Cerebellar nuclear complex (tissue), 1 donor: Measurements from ENCODE around the gene PIAS2.
"Not testable (repeated sequence)": the region's sequence is repeated elsewhere in the genome, so short reads cannot be mapped to it uniquely, and the experiment has no call there.

Source experiments
- DNase-seq, 2 experiments: peaks; one replicate each; lab custom pipeline; 2025; lab: John Stamatoyannopoulos, UW

Gene PIAS2

GRCh38 chr18:46832422-46832821 is 84.9 kb downstream of the PIAS2 start:
- not testable (repeated sequence) for DNase-seq

GRCh38 chr18:46831434-46831833 is 85.9 kb downstream of the PIAS2 start:
- DNase-seq: no peak

GRCh38 chr18:46830633-46831032 is 86.7 kb downstream of the PIAS2 start:
- DNase-seq: no peak

- DNase-seq: no peak
Measured at GRCh38 chr18:46829947-46830346, 87.4 kb downstream of the PIAS2 start.

GRCh38 chr18:46829531-46829930 is 87.8 kb downstream of the PIAS2 start:
- no peak for DNase-seq

- no peak for DNase-seq
Measured at GRCh38 chr18:46821856-46822711, 95.2 kb downstream of the PIAS2 start.

- DNase-seq: no peak
Measured at GRCh38 chr18:46820863-46821262, 96.4 kb downstream of the PIAS2 start.

- DNase-seq: no peak
Measured at GRCh38 chr18:46815661-46816060, 101.6 kb downstream of the PIAS2 start.

- DNase-seq: no peak
Measured at GRCh38 chr18:46814399-46814798, 102.9 kb downstream of the PIAS2 start.

GRCh38 chr18:46812311-46812710 is 105.0 kb downstream of the PIAS2 start:
- no peak for DNase-seq

- DNase-seq: no peak
Measured at GRCh38 chr18:46810481-46811000, 106.8 kb downstream of the PIAS2 start.

- no peak for DNase-seq
Measured at GRCh38 chr18:46809145-46809544, 108.2 kb downstream of the PIAS2 start.

GRCh38 chr18:46795945-46796344 is 121.4 kb downstream of the PIAS2 start:
- not testable (repeated sequence) for DNase-seq

- DNase-seq: no peak
Measured at GRCh38 chr18:46794607-46795006, 122.7 kb downstream of the PIAS2 start.

- no peak for DNase-seq
Measured at GRCh38 chr18:46793565-46793964, 123.7 kb downstream of the PIAS2 start.

GRCh38 chr18:46789088-46789487 is 128.2 kb downstream of the PIAS2 start:
- no peak for DNase-seq

GRCh38 chr18:46787674-46788073 is 129.6 kb downstream of the PIAS2 start:
- no peak for DNase-seq

GRCh38 chr18:46772357-46772756 is 144.9 kb downstream of the PIAS2 start:
- DNase-seq: no peak

- peak in 1 of 2 experiments; percentile 42 for DNase-seq
Measured at GRCh38 chr18:46771141-46771540, 146.2 kb downstream of the PIAS2 start.

GRCh38 chr18:46770708-46771107 is 146.6 kb downstream of the PIAS2 start:
- DNase-seq: no peak

GRCh38 chr18:46768166-46768921 is 149.0 kb downstream of the PIAS2 start:
- no peak for DNase-seq

- DNase-seq: no peak
Measured at GRCh38 chr18:46767217-46767616, 150.1 kb downstream of the PIAS2 start.

- DNase-seq: no peak
Measured at GRCh38 chr18:46764586-46764985, 152.7 kb downstream of the PIAS2 start.
